ENCODE measurements around the gene CLDN6.

GRCh38 chr16:2983706-2984136, 34.3 kb downstream of the CLDN6 start:
- peak; percentile 81 for TF ChIP-seq CTCF (IDR thresholded peaks at IDR 0.05; ENCODE audit: low read depth, low read length)
- TF ChIP-seq EZH2phosphoT487 (IDR thresholded peaks at IDR 0.05; ENCODE audit: low read depth) = no peak

All from OCI-LY3 (cell line).